ENCODE measurements around the gene CTBP2. TPM values are rescaled to one million over a fixed set of nuclear protein-coding genes. Genes with fewer than 3 reads are reported as not detected.

The CTBP2 gene
- total RNA-seq, 4 donors from 2014 or later = 92.4 to 136 (median 125) TPM

DNA sequence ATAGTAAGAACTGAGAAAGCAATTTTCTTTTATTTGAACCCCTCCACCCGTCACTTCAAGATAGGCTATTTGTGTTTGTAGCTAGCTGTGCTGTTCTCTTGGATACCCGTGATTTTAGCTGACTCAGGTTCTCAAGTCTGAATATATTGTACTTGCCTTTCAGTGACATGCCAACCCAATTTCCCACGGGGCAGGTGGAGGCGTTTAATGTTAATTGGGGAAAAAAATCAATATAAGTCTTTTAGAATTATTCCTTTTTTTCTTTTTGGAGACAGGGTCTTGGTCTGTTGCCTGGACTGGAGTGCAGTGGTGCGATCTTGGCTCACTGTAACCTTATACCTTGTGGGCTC, 182.0 kb downstream of the CTBP2 start:
- TF ChIP-seq CTCF (IDR thresholded peaks at IDR 0.05) = no peak
- no peak for TF ChIP-seq POLR2A (IDR thresholded peaks at IDR 0.05)
- Histone ChIP-seq H3K27me3 (no peaks in the 10 kb centered on the region), H3K27ac (no peak overlapping the region), H3K9me3 (no peaks in the 10 kb centered on the region), H3K4me1 (peaks cover 0 to 6% of the 10 kb centered on the region in 2 donors), H3K36me3 (peaks cover 9 to 10% of the 10 kb centered on the region in 2 donors), H3K4me3 (replicated peaks in 1 of 3) (no peak overlapping the region)
- no peak for DNase-seq
- intact Hi-C loops (cut with DNase I) = no loop called here
- 58 to 74% methylated on average over 5 of the region's 5 CpGs for WGBS, 2 donors

DNA sequence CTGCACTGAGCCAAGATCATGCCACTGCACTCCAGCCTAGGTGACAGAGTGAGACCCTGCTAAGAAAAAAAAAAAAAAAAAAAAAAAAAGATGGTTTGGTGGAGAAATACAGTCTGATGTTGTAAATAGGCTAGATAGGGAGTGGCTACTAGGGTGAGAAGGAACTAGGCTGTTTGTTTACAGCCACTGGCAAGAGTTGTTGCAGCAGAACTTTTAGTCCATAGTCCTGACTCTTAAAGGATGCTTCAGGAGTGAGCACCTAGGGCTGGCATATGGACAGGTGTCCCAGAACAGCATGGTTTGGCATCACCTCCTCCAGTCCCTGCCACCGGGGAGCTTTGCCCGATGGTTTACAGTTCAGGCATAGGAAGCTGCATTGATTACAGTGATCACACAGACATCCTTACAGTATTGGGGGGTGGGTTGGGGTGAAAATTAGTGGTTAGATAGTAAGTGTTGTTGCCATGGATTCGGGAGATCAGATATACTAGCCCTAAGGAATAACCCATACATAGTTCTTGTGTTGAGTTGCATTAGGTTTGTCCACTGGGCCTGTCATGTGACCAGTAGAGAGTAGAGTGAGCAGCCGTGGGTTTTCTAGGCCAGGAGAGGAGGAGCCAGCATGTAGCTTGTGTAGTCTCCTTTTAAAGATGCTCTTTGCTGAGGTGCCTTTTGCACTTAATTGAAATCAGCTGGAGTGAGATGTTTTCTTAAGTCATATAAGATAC, 182.6 kb downstream of the CTBP2 start:
- Histone ChIP-seq H3K36me3 (peaks cover 9 to 10% of the 10 kb centered on the region in 2 donors), H3K4me1 (peaks cover 0 to 6% of the 10 kb centered on the region in 2 donors), H3K27me3 (no peaks in the 10 kb centered on the region), H3K4me3 (replicated peaks in 1 of 3) (no peak overlapping the region), H3K9me3 (no peaks in the 10 kb centered on the region), H3K27ac (no peak overlapping the region)
- DNase-seq = no peak
- intact Hi-C loops (cut with DNase I) = no loop called here
- WGBS, 2 donors = 69 to 70% methylated on average over 4 of the region's 4 CpGs
- TF ChIP-seq CTCF (IDR thresholded peaks at IDR 0.05) = no peak
- no peak for TF ChIP-seq POLR2A (IDR thresholded peaks at IDR 0.05)

DNA sequence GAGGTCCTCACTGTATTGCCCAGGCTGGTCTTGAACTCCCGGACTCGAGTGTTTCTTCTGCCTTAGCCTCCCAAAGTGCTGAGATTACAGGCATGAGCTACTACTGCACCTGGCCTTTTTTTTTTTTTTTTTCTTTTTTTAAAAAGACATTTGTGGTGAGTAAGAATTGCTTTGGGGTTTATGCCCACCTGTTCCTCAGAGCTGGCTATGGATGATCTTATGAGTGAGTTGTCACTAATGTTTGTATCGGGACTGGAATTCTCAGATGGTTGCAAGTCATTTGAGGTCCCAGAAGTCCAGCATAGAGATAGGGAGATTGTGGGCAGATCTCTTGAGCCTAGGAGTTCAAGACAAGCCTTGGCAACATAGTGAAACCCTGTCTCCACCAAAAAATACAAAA, 183.2 kb downstream of the CTBP2 start:
- H3K27me3 ChIP-seq = no peaks in the 10 kb centered on the region
- H3K9me3 ChIP-seq = no peaks in the 10 kb centered on the region
- TF ChIP-seq POLR2A (IDR thresholded peaks at IDR 0.05) (no peak), CTCF (IDR thresholded peaks at IDR 0.05) (no peak)
- 97% methylated on average over 3 of the region's 3 CpGs for WGBS, 2 donors
- no peak overlapping the region for H3K27ac ChIP-seq
- intact Hi-C loops (cut with DNase I) = no loop called here
- no peak for DNase-seq
- no peak overlapping the region for H3K4me3 ChIP-seq (replicated peaks in 1 of 3)
- peaks cover 0 to 6% of the 10 kb centered on the region in 2 donors for H3K4me1 ChIP-seq
- H3K36me3 ChIP-seq = peaks cover 4 to 9% of the 10 kb centered on the region in 2 donors

DNA sequence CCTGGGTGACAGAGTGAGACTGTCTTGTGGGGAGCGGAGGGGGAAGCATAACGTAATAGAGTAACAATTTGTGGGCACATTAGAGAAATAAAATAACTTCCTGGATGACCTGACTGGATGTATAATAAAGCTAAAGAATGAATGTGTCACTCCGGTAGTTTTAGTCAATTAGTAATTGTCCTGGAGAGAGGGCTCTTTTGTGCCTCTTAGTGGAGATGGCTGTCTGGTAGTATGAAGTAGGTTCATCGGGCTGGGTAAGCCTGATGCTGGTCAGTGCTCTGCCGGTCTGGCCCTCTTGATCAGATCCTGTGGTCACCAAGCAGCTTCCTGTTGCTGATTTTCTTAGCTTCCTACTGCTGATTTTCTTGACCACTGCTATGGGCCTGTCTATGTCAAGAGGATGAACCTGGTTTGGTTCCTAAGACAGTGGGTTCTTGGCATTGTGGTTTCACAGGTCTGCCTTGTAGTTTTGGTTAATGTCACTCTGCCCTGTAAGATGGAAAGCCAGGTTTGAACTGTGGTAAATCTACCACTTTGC, 184.3 kb downstream of the CTBP2 start:
- Histone ChIP-seq H3K4me3 (replicated peaks in 1 of 3) (no peak overlapping the region), H3K9me3 (no peaks in the 10 kb centered on the region), H3K36me3 (peaks cover 0 to 5% of the 10 kb centered on the region in 2 donors), H3K27me3 (no peaks in the 10 kb centered on the region), H3K4me1 (peaks cover 8 to 17% of the 10 kb centered on the region in 2 donors), H3K27ac (no peak overlapping the region)
- TF ChIP-seq CTCF (IDR thresholded peaks at IDR 0.05) = no peak
- TF ChIP-seq POLR2A (IDR thresholded peaks at IDR 0.05) = no peak
- DNase-seq = no peak
- 76 to 91% methylated on average over 5 of the region's 5 CpGs for WGBS, 2 donors
- intact Hi-C loops (cut with DNase I) = no loop called here

- H3K9me3 ChIP-seq = no peaks in the 10 kb centered on the region
- no peak overlapping the region for H3K4me3 ChIP-seq (replicated peaks in 1 of 3)
- H3K27ac ChIP-seq = no peak overlapping the region
- WGBS, 2 donors = 51% methylated on average over 5 of the region's 5 CpGs
- no peaks in the 10 kb centered on the region for H3K27me3 ChIP-seq
- no peak for TF ChIP-seq CTCF (IDR thresholded peaks at IDR 0.05)
- no peak for TF ChIP-seq POLR2A (IDR thresholded peaks at IDR 0.05)
- intact Hi-C loops (cut with DNase I) = no loop called here
- DNase-seq = peak; percentile 61 to 71
- peaks cover 0 to 5% of the 10 kb centered on the region in 2 donors for H3K36me3 ChIP-seq
- H3K4me1 ChIP-seq = peaks cover 18 to 34% of the 10 kb centered on the region in 2 donors
Measured at GRCh38 chr10:124974131-124974530, 186.2 kb downstream of the CTBP2 start.

All from thyroid gland (tissue), 4 donors.